Natural killer cell treated with Interleukin-12 subunit alpha and Interleukin-12 subunit beta and Interleukin-15 and Interleukin-18, amount 100 ng/mL, for 72 hours (primary cell): Measurements from ENCODE around the gene FGD4. TPM values are rescaled to one million over a fixed set of nuclear protein-coding genes. Genes with fewer than 3 reads are reported as not detected.

Experiments
- ATAC-seq, 2 donors: fragments of 150-1000 bp; cut with Tn5 transposase in 1 of 2; sonication (Bioruptor Pico), chemical (Tn5 transposase) in 1 of 2; 2 replicates each; pipeline ENCODE4 v1.10.0; 2021
- DNase-seq: peaks from one replicate; pipeline ENCODE4 v3.0.0; 2022; ENCODE audit warnings: low spot score
- H3K27ac Mint-ChIP-seq, 2 donors: 1 replicate in 1 of 2; 2 replicates in 1 of 2; pipeline ENCODE4 v1.8.0; 2022; ENCODE audit warnings: mixed read lengths in 2 of 2, mild to moderate bottlenecking in 1 of 2, moderate library complexity in 1 of 2
- H3K27me3 Mint-ChIP-seq, 2 donors: 1 replicate in 1 of 2; 2 replicates in 1 of 2; pipeline ENCODE4 v1.8.0; 2022; ENCODE audit warnings: mixed read lengths in 2 of 2
- H3K36me3 Mint-ChIP-seq: one replicate; pipeline ENCODE4 v1.8.0; 2022; ENCODE audit warnings: mixed read lengths
- H3K4me1 Mint-ChIP-seq, 2 donors: 1 replicate in 1 of 2; 2 replicates in 1 of 2; pipeline ENCODE4 v1.8.0; 2022; ENCODE audit warnings: low read depth in 2 of 2, mixed read lengths in 2 of 2, mild to moderate bottlenecking in 1 of 2
- H3K4me3 Mint-ChIP-seq: one replicate; pipeline ENCODE4 v1.8.0; 2022; ENCODE audit warnings: mixed read lengths
- H3K9me3 Mint-ChIP-seq: 2 replicates; pipeline ENCODE4 v1.8.0; 2022; ENCODE audit warnings: mixed read lengths
- total RNA-seq, 2 donors: library from RNA; stranded (reverse); gene quantifications; one replicate each; pipeline ENCODE4 v1.2.3, GENCODE V29; 2022

The FGD4 gene
- under 1 TPM; 0.22 to 0.31 TPM for total RNA-seq

- H3K27ac Mint-ChIP-seq: no peak within 1 kb of the TSS
- H3K27me3 Mint-ChIP-seq: peaks cover 20 to 33% of the 10 kb centered on the region in 2 donors
- DNase-seq: peak; percentile 72
- H3K4me1 Mint-ChIP-seq: peaks cover 0 to 3% of the 10 kb centered on the region in 2 donors
- peak within 1 kb of the TSS; percentile 86 for H3K4me3 Mint-ChIP-seq
- peak; percentile 93 to 95 for ATAC-seq
- no peaks in the 10 kb centered on the region for H3K36me3 Mint-ChIP-seq
- no peaks in the 10 kb centered on the region for H3K9me3 Mint-ChIP-seq
These were observed at the start of gene FGD4 for GRCh38 chr12:32399370-32400113. Gene FGD4, plus strand, starts transcription at chr12:32399558.

- no peaks in the 10 kb centered on the region for H3K4me1 Mint-ChIP-seq
- no peak overlapping the region for H3K27ac Mint-ChIP-seq
- no peaks in the 10 kb centered on the region for H3K9me3 Mint-ChIP-seq
- no peak for ATAC-seq
- H3K27me3 Mint-ChIP-seq: no peaks in the 10 kb centered on the region
- no peak for DNase-seq
- H3K36me3 Mint-ChIP-seq: no peaks in the 10 kb centered on the region
- H3K4me3 Mint-ChIP-seq: no peak overlapping the region
These were observed 45.8 kb upstream of the FGD4 start for GRCh38 chr12:32353540-32353939.

GRCh38 chr12:32357601-32358249 is 41.6 kb upstream of the FGD4 start:
- ATAC-seq (no peak), DNase-seq (no peak)
- H3K4me1 Mint-ChIP-seq: no peaks in the 10 kb centered on the region
- no peak overlapping the region for H3K4me3 Mint-ChIP-seq
- no peak overlapping the region for H3K27ac Mint-ChIP-seq
- no peaks in the 10 kb centered on the region for H3K36me3 Mint-ChIP-seq
- H3K27me3 Mint-ChIP-seq: no peaks in the 10 kb centered on the region
- no peaks in the 10 kb centered on the region for H3K9me3 Mint-ChIP-seq

GRCh38 chr12:32360956-32361355 is 38.4 kb upstream of the FGD4 start:
- no peaks in the 10 kb centered on the region for H3K27me3 Mint-ChIP-seq
- peak overlapping the region in 1 of 2 donors; percentile 5 for H3K27ac Mint-ChIP-seq
- H3K36me3 Mint-ChIP-seq: no peaks in the 10 kb centered on the region
- H3K9me3 Mint-ChIP-seq: no peaks in the 10 kb centered on the region
- H3K4me3 Mint-ChIP-seq: no peak overlapping the region
- no peaks in the 10 kb centered on the region for H3K4me1 Mint-ChIP-seq
- no peak for ATAC-seq
- no peak for DNase-seq

GRCh38 chr12:32362892-32363291 is 36.5 kb upstream of the FGD4 start:
- no peaks in the 10 kb centered on the region for H3K36me3 Mint-ChIP-seq
- no peak overlapping the region for H3K4me3 Mint-ChIP-seq
- DNase-seq (no peak), ATAC-seq (no peak)
- no peak overlapping the region for H3K27ac Mint-ChIP-seq
- H3K27me3 Mint-ChIP-seq: no peaks in the 10 kb centered on the region
- no peaks in the 10 kb centered on the region for H3K4me1 Mint-ChIP-seq
- H3K9me3 Mint-ChIP-seq: no peaks in the 10 kb centered on the region

- DNase-seq (no peak), ATAC-seq (no peak)
- H3K9me3 Mint-ChIP-seq: no peaks in the 10 kb centered on the region
- H3K4me3 Mint-ChIP-seq: no peak overlapping the region
- no peaks in the 10 kb centered on the region for H3K27me3 Mint-ChIP-seq
- no peaks in the 10 kb centered on the region for H3K4me1 Mint-ChIP-seq
- no peaks in the 10 kb centered on the region for H3K36me3 Mint-ChIP-seq
- H3K27ac Mint-ChIP-seq: no peak overlapping the region
These were observed 33.8 kb upstream of the FGD4 start for GRCh38 chr12:32365473-32366064.

GRCh38 chr12:32366714-32367113 is 32.6 kb upstream of the FGD4 start:
- no peaks in the 10 kb centered on the region for H3K27me3 Mint-ChIP-seq
- no peak overlapping the region for H3K27ac Mint-ChIP-seq
- ATAC-seq (no peak), DNase-seq (no peak)
- H3K9me3 Mint-ChIP-seq: no peaks in the 10 kb centered on the region
- no peaks in the 10 kb centered on the region for H3K4me1 Mint-ChIP-seq
- H3K36me3 Mint-ChIP-seq: no peaks in the 10 kb centered on the region
- H3K4me3 Mint-ChIP-seq: no peak overlapping the region

GRCh38 chr12:32367381-32367780 is 32.0 kb upstream of the FGD4 start:
- H3K4me1 Mint-ChIP-seq: no peaks in the 10 kb centered on the region
- ATAC-seq (no peak), DNase-seq (no peak)
- no peaks in the 10 kb centered on the region for H3K36me3 Mint-ChIP-seq
- no peak overlapping the region for H3K4me3 Mint-ChIP-seq
- no peaks in the 10 kb centered on the region for H3K27me3 Mint-ChIP-seq
- no peak overlapping the region for H3K27ac Mint-ChIP-seq
- no peaks in the 10 kb centered on the region for H3K9me3 Mint-ChIP-seq

- H3K27ac Mint-ChIP-seq: no peak overlapping the region
- no peaks in the 10 kb centered on the region for H3K4me1 Mint-ChIP-seq
- H3K36me3 Mint-ChIP-seq: no peaks in the 10 kb centered on the region
- H3K9me3 Mint-ChIP-seq: no peaks in the 10 kb centered on the region
- no peak for DNase-seq
- peak in 1 of 2 donors; percentile 43 for ATAC-seq
- no peak overlapping the region for H3K4me3 Mint-ChIP-seq
- H3K27me3 Mint-ChIP-seq: no peaks in the 10 kb centered on the region
These were observed 30.2 kb upstream of the FGD4 start for GRCh38 chr12:32369202-32369601.

- no peak for ATAC-seq
- no peak overlapping the region for H3K4me3 Mint-ChIP-seq
These were observed 21.9 kb upstream of the FGD4 start for GRCh38 chr12:32377344-32378055.

GRCh38 chr12:32379213-32379612 is 20.1 kb upstream of the FGD4 start:
- peaks cover 0 to 5% of the 10 kb centered on the region in 2 donors for H3K27me3 Mint-ChIP-seq
- H3K9me3 Mint-ChIP-seq: no peaks in the 10 kb centered on the region
- H3K27ac Mint-ChIP-seq: no peak overlapping the region
- H3K4me3 Mint-ChIP-seq: no peak overlapping the region
- H3K36me3 Mint-ChIP-seq: no peaks in the 10 kb centered on the region
- no peak for ATAC-seq
- no peak for DNase-seq
- H3K4me1 Mint-ChIP-seq: no peaks in the 10 kb centered on the region

More at GRCh38 chr12:32377344-32378055, 21.9 kb upstream of the FGD4 start:
- H3K4me1 Mint-ChIP-seq: no peaks in the 10 kb centered on the region
- H3K27ac Mint-ChIP-seq: no peak overlapping the region
- H3K36me3 Mint-ChIP-seq: no peaks in the 10 kb centered on the region
- DNase-seq: no peak
- H3K27me3 Mint-ChIP-seq: peaks cover 0 to 5% of the 10 kb centered on the region in 2 donors
- no peaks in the 10 kb centered on the region for H3K9me3 Mint-ChIP-seq

GRCh38 chr12:32379667-32380066 is 19.7 kb upstream of the FGD4 start:
- H3K9me3 Mint-ChIP-seq: no peaks in the 10 kb centered on the region
- no peaks in the 10 kb centered on the region for H3K36me3 Mint-ChIP-seq
- ATAC-seq (no peak), DNase-seq (no peak)
- H3K27ac Mint-ChIP-seq: no peak overlapping the region
- no peak overlapping the region for H3K4me3 Mint-ChIP-seq
- peaks cover 4 to 5% of the 10 kb centered on the region in 2 donors for H3K27me3 Mint-ChIP-seq
- H3K4me1 Mint-ChIP-seq: no peaks in the 10 kb centered on the region

GRCh38 chr12:32382226-32382625 is 17.1 kb upstream of the FGD4 start:
- Mint-ChIP-seq H3K27me3 (peaks cover 5 to 7% of the 10 kb centered on the region in 2 donors), H3K9me3 (no peaks in the 10 kb centered on the region), H3K4me1 (no peaks in the 10 kb centered on the region), H3K36me3 (no peaks in the 10 kb centered on the region), H3K27ac (no peak overlapping the region), H3K4me3 (no peak overlapping the region)
- ATAC-seq: no peak
- DNase-seq: no peak
